ENCODE data around the gene PHLDB3. TPM values are rescaled to one million over a fixed set of nuclear protein-coding genes. Genes with fewer than 3 reads are reported as not detected.
"Not testable (repeated sequence)": the region's sequence is repeated elsewhere in the genome, so short reads cannot be mapped to it uniquely, and the experiment has no call there.

Gene PHLDB3
- total RNA-seq, 2 donors from 2014 or later = 7.7 to 13.5 TPM

DNA sequence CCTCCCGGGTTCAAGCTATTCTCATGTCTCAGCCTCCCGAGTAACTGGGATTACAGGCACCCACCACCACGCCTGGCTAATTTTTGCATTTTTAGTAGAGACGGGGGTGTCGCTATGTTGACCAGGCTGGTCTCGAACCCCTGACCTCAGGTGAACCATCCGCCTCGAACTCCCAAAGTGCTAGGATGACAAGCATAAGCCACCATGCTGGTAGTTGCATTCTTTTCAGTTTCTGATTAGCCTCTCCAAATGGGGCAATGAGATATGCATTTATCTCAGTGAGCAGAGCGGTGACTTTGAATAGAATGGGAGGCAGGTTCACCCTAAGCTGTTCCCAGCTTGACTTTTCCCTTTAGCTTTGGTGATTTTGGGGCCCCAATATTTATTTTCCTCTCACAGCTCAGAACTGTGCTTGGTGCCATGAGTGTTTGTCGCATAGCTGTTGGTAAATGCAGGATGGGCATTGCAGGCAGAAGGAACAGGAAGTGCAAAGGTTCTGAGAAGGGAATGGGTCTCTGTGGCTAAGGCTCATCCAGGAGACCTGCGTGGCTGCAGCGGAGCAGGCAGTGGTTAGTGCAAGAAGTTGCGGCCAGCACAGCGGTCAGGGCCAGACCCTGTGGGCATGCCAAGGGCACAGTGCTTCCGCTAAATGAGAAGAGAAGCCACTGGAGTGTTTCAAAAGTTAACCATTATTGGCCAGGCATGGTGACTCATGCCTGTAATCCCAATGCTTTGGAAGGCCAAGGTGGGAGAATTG lies 59.8 kb downstream of the PHLDB3 start:
- H3K27me3 Mint-ChIP-seq (ENCODE audit: insufficient read depth) = peaks cover 6% of the 10 kb centered on the region
- H3K27ac Mint-ChIP-seq = no peak overlapping the region

DNA sequence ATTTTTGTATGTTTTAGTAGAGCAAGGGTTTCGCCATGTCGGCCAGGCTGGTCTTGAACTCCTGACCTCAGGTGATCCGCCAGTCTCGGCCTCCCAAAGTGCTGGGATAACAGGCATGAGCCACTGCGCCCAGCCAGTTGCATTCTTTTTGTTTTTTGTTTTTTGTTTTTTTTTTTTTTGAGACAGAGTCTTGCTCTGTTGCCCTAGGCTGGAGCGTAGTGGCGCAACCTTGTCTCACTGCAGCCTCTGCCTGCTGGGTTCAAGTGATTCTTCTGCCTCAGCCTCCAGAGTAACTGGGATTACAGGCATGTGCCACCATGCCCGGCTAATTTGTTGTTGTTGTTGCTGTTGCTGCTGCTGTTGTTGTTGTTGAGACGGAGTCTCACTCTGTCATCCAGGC lies 60.5 kb downstream of the PHLDB3 start:
- DNase-seq; H3K27me3 Mint-ChIP-seq (ENCODE audit: insufficient read depth); H3K4me1 Mint-ChIP-seq; H3K4me1 ChIP-seq (ENCODE audit: control insufficient read depth, insufficient read depth, low read length); H3K27me3 ChIP-seq (ENCODE audit: control insufficient read depth, insufficient read depth, low read length, poor library complexity, severe bottlenecking); H3K27ac Mint-ChIP-seq; H3K4me3 Mint-ChIP-seq; H3K27ac ChIP-seq (ENCODE audit: low read depth, low read length); H3K4me3 ChIP-seq (ENCODE audit: low read length); H3K9me3 ChIP-seq (ENCODE audit: control insufficient read depth, low read length); H3K36me3 Mint-ChIP-seq (ENCODE audit: low read depth); H3K36me3 ChIP-seq (ENCODE audit: control insufficient read depth, insufficient read depth, low read length); H3K9ac ChIP-seq (ENCODE audit: extremely low read depth, low read length, poor library complexity, severe bottlenecking); H3K9me3 Mint-ChIP-seq: not testable (repeated sequence)
- WGBS, 2 experiments (ENCODE audit: insufficient coverage in 1 of 2, insufficient read length in 1 of 2) = 92 to 97% methylated on average over 4 to 9 of the region's 9 CpGs

More for the DNA sequence above, 59.8 kb downstream of the PHLDB3 start:
- Histone ChIP-seq H3K9ac (ENCODE audit: extremely low read depth, low read length, poor library complexity, severe bottlenecking) (no peak overlapping the region), H3K4me1 (ENCODE audit: control insufficient read depth, insufficient read depth, low read length) (no peaks in the 10 kb centered on the region), H3K9me3 (ENCODE audit: control insufficient read depth, low read length) (no peaks in the 10 kb centered on the region), H3K27me3 (ENCODE audit: control insufficient read depth, insufficient read depth, low read length, poor library complexity, severe bottlenecking) (no peaks in the 10 kb centered on the region), H3K27ac (ENCODE audit: low read depth, low read length) (no peak overlapping the region), H3K36me3 (ENCODE audit: control insufficient read depth, insufficient read depth, low read length) (no peaks in the 10 kb centered on the region), H3K4me3 (ENCODE audit: low read length) (no peak overlapping the region)
- H3K36me3 Mint-ChIP-seq (ENCODE audit: low read depth) = no peaks in the 10 kb centered on the region
- peaks cover 2% of the 10 kb centered on the region for H3K4me1 Mint-ChIP-seq
- DNase-seq = no peak
- H3K9me3 Mint-ChIP-seq = no peaks in the 10 kb centered on the region
- no peak overlapping the region for H3K4me3 Mint-ChIP-seq
- TF ChIP-seq, protein P1, sequence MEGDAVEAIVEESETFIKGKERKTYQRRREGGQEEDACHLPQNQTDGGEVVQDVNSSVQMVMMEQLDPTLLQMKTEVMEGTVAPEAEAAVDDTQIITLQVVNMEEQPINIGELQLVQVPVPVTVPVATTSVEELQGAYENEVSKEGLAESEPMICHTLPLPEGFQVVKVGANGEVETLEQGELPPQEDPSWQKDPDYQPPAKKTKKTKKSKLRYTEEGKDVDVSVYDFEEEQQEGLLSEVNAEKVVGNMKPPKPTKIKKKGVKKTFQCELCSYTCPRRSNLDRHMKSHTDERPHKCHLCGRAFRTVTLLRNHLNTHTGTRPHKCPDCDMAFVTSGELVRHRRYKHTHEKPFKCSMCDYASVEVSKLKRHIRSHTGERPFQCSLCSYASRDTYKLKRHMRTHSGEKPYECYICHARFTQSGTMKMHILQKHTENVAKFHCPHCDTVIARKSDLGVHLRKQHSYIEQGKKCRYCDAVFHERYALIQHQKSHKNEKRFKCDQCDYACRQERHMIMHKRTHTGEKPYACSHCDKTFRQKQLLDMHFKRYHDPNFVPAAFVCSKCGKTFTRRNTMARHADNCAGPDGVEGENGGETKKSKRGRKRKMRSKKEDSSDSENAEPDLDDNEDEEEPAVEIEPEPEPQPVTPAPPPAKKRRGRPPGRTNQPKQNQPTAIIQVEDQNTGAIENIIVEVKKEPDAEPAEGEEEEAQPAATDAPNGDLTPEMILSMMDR (conservative IDR thresholded peaks at IDR 0.05) = no peak
- 91 to 92% methylated on average over 14 to 15 of the region's 15 CpGs for WGBS, 2 experiments (ENCODE audit: insufficient coverage in 1 of 2, insufficient read length in 1 of 2)

DNA sequence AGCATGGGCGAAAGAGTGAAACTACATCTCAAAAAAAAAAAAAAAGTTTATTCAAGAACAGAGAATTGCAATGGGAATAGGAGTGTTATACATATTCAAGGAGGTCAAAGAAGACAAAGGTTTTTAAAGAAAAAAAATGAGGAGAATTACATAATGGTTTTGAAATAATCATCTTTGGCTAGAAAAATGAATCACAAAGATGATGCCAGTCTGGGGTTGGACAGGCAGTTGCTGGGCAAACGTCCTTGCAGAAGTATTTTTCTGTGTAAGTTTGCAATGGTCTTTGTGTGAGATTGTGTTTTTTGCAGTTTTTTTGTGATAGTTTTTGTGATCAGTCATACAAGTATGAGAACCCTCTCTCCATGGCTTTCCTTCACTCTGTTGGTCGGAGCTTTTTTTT lies 62.8 kb downstream of the PHLDB3 start:
- Histone ChIP-seq H3K36me3 (ENCODE audit: control insufficient read depth, insufficient read depth, low read length) (no peaks in the 10 kb centered on the region), H3K4me1 (ENCODE audit: control insufficient read depth, insufficient read depth, low read length) (no peaks in the 10 kb centered on the region), H3K4me3 (ENCODE audit: low read length) (no peak overlapping the region), H3K9ac (ENCODE audit: extremely low read depth, low read length, poor library complexity, severe bottlenecking) (no peak overlapping the region), H3K27me3 (ENCODE audit: control insufficient read depth, insufficient read depth, low read length, poor library complexity, severe bottlenecking) (no peaks in the 10 kb centered on the region), H3K9me3 (ENCODE audit: control insufficient read depth, low read length) (no peaks in the 10 kb centered on the region), H3K27ac (ENCODE audit: low read depth, low read length) (no peak overlapping the region)
- TF ChIP-seq, protein P1 (conservative IDR thresholded peaks at IDR 0.05) = no peak
- peaks cover 6% of the 10 kb centered on the region for H3K27me3 Mint-ChIP-seq (ENCODE audit: insufficient read depth)
- no peaks in the 10 kb centered on the region for H3K36me3 Mint-ChIP-seq (ENCODE audit: low read depth)
- H3K9me3 Mint-ChIP-seq = no peaks in the 10 kb centered on the region
- H3K4me1 Mint-ChIP-seq = peaks cover 2% of the 10 kb centered on the region
- WGBS, 2 experiments (ENCODE audit: insufficient coverage in 1 of 2, insufficient read length in 1 of 2) = 91% methylated on average over 2 of the region's 3 CpGs; no CpG with 5 or more reads in 1 of the 2 experiments
- no peak for DNase-seq
- no peak overlapping the region for H3K4me3 Mint-ChIP-seq
- no peak overlapping the region for H3K27ac Mint-ChIP-seq

DNA sequence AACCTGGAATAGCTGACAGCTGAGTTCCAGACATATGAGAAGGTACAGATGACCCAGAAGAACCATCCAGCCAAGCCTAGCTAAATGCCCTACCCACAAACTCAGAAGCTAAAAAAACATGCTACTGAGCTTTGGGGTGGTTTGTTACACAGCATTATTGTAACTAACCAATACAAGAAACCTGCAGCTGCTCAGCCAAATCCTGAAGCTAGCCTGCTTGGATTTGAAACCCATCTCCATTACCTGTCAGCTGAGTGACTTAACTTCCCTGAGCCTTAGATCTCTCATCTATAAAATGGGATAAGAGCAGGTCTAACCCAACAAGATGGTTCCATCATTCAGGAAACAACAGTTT lies 64.9 kb downstream of the PHLDB3 start:
- Mint-ChIP-seq H3K9me3 (no peaks in the 10 kb centered on the region), H3K4me3 (no peak overlapping the region), H3K4me1 (no peaks in the 10 kb centered on the region), H3K27ac (no peak overlapping the region), H3K36me3 (ENCODE audit: low read depth) (no peaks in the 10 kb centered on the region), H3K27me3 (ENCODE audit: insufficient read depth) (peaks cover 10% of the 10 kb centered on the region)
- DNase-seq = no peak
- TF ChIP-seq, protein P1 (conservative IDR thresholded peaks at IDR 0.05) = no peak
- Histone ChIP-seq H3K27me3 (ENCODE audit: control insufficient read depth, insufficient read depth, low read length, poor library complexity, severe bottlenecking) (no peaks in the 10 kb centered on the region), H3K36me3 (ENCODE audit: control insufficient read depth, insufficient read depth, low read length) (no peaks in the 10 kb centered on the region), H3K4me3 (ENCODE audit: low read length) (no peak overlapping the region), H3K4me1 (ENCODE audit: control insufficient read depth, insufficient read depth, low read length) (no peaks in the 10 kb centered on the region), H3K9ac (ENCODE audit: extremely low read depth, low read length, poor library complexity, severe bottlenecking) (no peak overlapping the region), H3K27ac (ENCODE audit: low read depth, low read length) (no peak overlapping the region), H3K9me3 (ENCODE audit: control insufficient read depth, low read length) (no peaks in the 10 kb centered on the region)

Measured in endodermal cell (in vitro differentiated cells).